A549 treated with Mapracorat at 1 μM for 4 hours (cell line): ENCODE results near the gene EIF2A. TPM values are rescaled to one million over a fixed set of nuclear protein-coding genes. Genes with fewer than 3 reads are reported as not detected.

Experiments used
- total RNA-seq: library from RNA; stranded (reverse); fragments of 200-300 nt; extraction: Qiagen RNA extraction; gene quantifications from 5 replicates; pipeline ENCODE4 v1.2.3, GENCODE V29; 2022

The EIF2A gene
- 67.9 to 82.3 TPM (median 70.7 TPM) in 5 replicates for total RNA-seq

DNA sequence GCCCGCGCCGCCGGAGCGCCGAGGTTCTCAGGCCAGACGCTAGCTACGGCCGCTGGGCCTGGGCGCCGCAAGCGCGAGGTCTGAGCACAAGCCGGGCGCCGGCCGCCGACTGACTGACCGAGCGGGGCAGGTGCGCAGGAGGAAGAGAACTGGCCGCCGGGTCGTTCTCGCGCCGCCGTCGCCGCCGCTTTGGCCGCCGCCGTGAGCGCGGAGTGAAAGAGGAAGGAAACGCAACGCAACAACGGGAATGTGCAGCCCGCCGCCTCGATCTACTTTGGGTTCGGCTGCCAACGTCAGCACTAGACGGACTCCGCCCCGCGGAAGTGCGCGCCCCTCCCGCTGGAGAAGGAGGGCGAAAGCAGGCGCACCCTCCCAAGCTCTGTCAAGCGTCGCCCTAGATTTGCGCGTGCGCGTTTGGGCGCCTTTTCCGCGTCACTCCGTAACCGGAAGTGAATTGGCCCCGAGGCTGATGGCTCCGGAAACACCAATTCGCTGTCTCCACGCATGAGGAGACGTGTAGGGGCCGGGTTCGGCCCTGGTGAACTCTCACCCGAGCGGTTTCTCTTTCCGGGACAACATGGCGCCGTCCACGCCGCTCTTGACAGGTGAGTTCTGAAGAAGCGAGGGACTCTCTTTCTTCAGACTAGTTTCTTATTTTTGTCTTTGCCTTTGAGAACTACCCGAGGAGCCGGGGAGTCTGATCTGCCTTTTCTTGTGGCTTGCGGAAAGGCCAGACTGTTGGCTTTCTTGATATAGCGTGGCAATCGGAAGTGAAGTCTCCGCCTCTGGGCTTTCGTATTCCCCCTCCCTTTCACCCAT is at the start of gene EIF2A, which contains the start of gene SERP1:
TSS of gene EIF2A (plus strand) at position 562 of the 819 bp plus-strand sequence. CDS start at position 578, 16 bp downstream.
TSS of gene SERP1 (minus strand) at position 271 of the 819 bp plus-strand sequence. CDS start 361 bp downstream, outside the sequence.

DNA sequence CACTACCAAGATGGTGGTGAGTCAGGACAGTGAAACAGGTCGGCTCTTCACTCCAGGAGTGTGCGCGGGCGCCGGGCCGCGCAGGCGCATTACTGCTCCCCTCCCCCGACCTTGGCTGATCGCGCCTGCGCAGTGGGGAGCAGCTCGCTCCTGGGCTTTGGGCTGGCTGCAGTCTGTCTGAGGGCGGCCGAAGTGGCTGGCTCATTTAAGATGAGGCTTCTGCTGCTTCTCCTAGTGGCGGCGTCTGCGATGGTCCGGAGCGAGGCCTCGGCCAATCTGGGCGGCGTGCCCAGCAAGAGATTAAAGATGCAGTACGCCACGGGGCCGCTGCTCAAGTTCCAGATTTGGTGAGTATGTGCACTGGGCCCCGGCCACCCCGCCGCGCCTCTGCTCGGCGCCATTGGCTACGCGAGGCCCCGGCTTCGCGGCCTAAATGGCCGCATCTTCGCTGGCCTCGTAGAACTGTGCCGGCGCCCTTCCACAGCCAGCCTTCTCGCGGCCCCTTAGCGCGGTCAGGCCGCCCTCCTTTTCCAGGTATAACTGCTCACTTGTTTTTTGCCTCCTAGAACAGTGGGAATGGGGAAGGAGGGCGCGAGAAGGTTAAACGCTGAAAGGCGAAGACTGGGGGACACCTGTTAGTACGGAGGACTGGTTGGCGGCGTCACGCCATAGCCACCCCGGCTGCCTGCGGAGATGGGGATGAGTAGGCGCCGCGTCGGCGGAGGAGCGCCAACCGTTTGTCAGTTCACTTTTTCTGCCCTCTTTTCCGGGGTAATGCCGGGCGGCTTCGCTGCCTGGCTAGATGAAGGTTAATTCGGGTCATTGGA is 56.8 kb downstream of the EIF2A start, which contains the start of gene SELENOT:
TSS of gene SELENOT (plus strand) at position 169 of the 827 bp plus-strand sequence. CDS start at position 211, 42 bp downstream.

Other genes with a start within 250 kb of the EIF2A start
- 16.0 to 20.5 TPM (median 17.4 TPM) in 5 replicates for gene TSC22D2, start 138.5 kb upstream of the EIF2A start, total RNA-seq
- gene SERP1, start 291 bp upstream of the EIF2A start, total RNA-seq: 49.5 to 107 TPM (median 96.4 TPM) in 5 replicates
- 97.3 to 108 TPM (median 103 TPM) in 5 replicates for gene SELENOT, start 56.5 kb downstream of the EIF2A start, total RNA-seq
- gene ERICH6, start 157.1 kb downstream of the EIF2A start, total RNA-seq: not detected in 5 replicates
- 15.4 to 18.6 TPM (median 18.4 TPM) in 5 replicates for gene SIAH2, start 216.4 kb downstream of the EIF2A start, total RNA-seq